Hepatocyte (in vitro differentiated cells): ENCODE data around the gene MBNL1. TPM values are rescaled to one million over a fixed set of nuclear protein-coding genes. Genes with fewer than 3 reads are reported as not detected.
"Not testable (repeated sequence)": the region's sequence is repeated elsewhere in the genome, so short reads cannot be mapped to it uniquely, and the experiment has no call there.

Experiments
- DNase-seq: peaks from one replicate; pipeline ENCODE4 v3.0.0-alpha.2; 2016; ENCODE audit warnings: low spot score
- H2AFZ ChIP-seq: fragments of 200-600 bp; sonication (generic); 2 replicates; pipeline ENCODE4 v1.6.0; 2016; ENCODE audit warnings: antibody characterized with exemption, mild to moderate bottlenecking
- H3K27ac ChIP-seq: fragments of 200-600 bp; sonication (generic); 2 replicates; pipeline ENCODE4 v1.5.1; 2016; ENCODE audit warnings: mild to moderate bottlenecking
- H3K27me3 ChIP-seq: fragments of 200-600 bp; sonication (generic); 2 replicates; pipeline ENCODE4 v1.6.1; 2016
- H3K36me3 ChIP-seq: fragments of 200-600 bp; sonication (generic); replicated peaks from 2 replicates; pipeline ENCODE4 v1.5.1; 2016; ENCODE audit warnings: low read depth; ENCODE audit not compliant: insufficient read depth
- H3K4me1 ChIP-seq: fragments of 200-600 bp; sonication (generic); 2 replicates; pipeline ENCODE4 v1.5.1; 2016; ENCODE audit warnings: mild to moderate bottlenecking, moderate library complexity; ENCODE audit not compliant: insufficient read depth
- H3K4me2 ChIP-seq: fragments of 200-600 bp; sonication (generic); 2 replicates; pipeline ENCODE4 v1.6.0; 2016
- H3K4me3 ChIP-seq: fragments of 200-600 bp; sonication (generic); 2 replicates; pipeline ENCODE4 v1.5.1; 2016; ENCODE audit warnings: mild to moderate bottlenecking
- H3K79me2 ChIP-seq: fragments of 200-600 bp; sonication (generic); 2 replicates; pipeline ENCODE4 v1.6.0; 2017; ENCODE audit warnings: mild to moderate bottlenecking
- H3K9me2 ChIP-seq: fragments of 200-600 bp; sonication (generic); replicated peaks from 2 replicates; pipeline ENCODE4 v1.6.0; 2017; ENCODE audit warnings: mild to moderate bottlenecking; ENCODE audit not compliant: insufficient read depth
- H3K9me3 ChIP-seq: fragments of 200-600 bp; sonication (generic); 2 replicates; pipeline ENCODE4 v1.5.1; 2016; ENCODE audit warnings: low read depth, mild to moderate bottlenecking
- H4K20me1 ChIP-seq: fragments of 200-600 bp; sonication (generic); 2 replicates; pipeline ENCODE4 v1.6.0; 2016; ENCODE audit warnings: mild to moderate bottlenecking; ENCODE audit not compliant: insufficient read depth, poor library complexity, severe bottlenecking
- EZH2 ChIP-seq: fragments of 200-600 bp; sonication (generic); IDR thresholded peaks from 2 replicates; pipeline ENCODE4 v1.6.1; 2016; ENCODE audit warnings: antibody characterized with exemption, mild to moderate bottlenecking, borderline replicate concordance
- EZH2phosphoT487 ChIP-seq: fragments of 200-600 bp; sonication (generic); IDR thresholded peaks from one replicate; pipeline ENCODE4 v1.6.1; 2018; ENCODE audit warnings: antibody characterized with exemption, mild to moderate bottlenecking, low read depth, moderate library complexity; ENCODE audit not compliant: unreplicated experiment, severe bottlenecking
- WGBS: methylation state at CpG from one replicate; pipeline ENCODE4 v1.1.6; 2016; ENCODE audit warnings: low lambda C conversion rate; ENCODE audit errors: missing lambda C conversion rate; 5-methylcytosine and 5-hydroxymethylcytosine counted together
- polyA plus RNA-seq: library from polyadenylated mRNA; unstranded; fragments of >200 nt; fragmentation: Nextera tagmentation; extraction: Ambion mirVana; gene quantifications from 2 replicates; pipeline ENCODE4 v1.2.1, GENCODE V29; 2016
- total RNA-seq: library from RNA; depleted of rRNA; stranded (reverse); fragments of >200 nt; gene quantifications from 2 replicates; pipeline ENCODE4 v1.2.3, GENCODE V29; 2014
- TF ChIP-seq, protein P1 (sequence below): fragments of 200-600 bp; sonication (generic); IDR thresholded peaks from 2 replicates; pipeline ENCODE4 v1.5.1; 2016; ENCODE audit warnings: antibody characterized with exemption, mild to moderate bottlenecking; ENCODE audit not compliant: poor library complexity

MBNL1 gene
- total and polyA plus RNA-seq, 2 experiments from 2014 or later, result 20.5 to 104 TPM

DNA sequence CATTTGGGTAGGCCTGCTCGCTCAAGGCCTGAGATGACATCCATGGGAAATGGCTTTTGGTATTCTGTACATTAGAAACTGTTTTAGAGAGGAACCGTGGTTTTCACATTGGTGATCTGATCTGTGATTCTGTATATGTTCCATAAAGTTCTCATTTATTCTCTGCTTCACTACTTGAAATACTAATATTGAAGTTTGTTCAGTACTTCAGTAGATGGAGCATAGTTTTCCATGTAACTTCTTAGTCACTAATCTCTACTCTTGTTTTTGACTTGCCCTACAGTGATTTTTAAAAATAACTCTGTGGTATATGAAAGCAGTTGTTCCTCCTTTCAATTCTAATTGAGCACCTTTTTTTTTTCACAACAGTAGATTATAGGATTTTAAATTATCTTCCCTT is 66.5 kb downstream of the MBNL1 start:
- WGBS, result 94% methylated on average over 2 of the region's 2 CpGs
- H3K9me3 ChIP-seq, result no peaks in the 10 kb centered on the region
- H4K20me1 ChIP-seq, result peaks cover 5% of the 10 kb centered on the region
- H3K79me2 ChIP-seq, result peaks cover 83% of the 10 kb centered on the region
- no peaks in the 10 kb centered on the region for H3K4me1 ChIP-seq
- DNase-seq, result no peak
- H3K4me3 ChIP-seq, result no peak overlapping the region
- H3K36me3 ChIP-seq, result no peaks in the 10 kb centered on the region
- H2AFZ ChIP-seq, result no peak overlapping the region
- no peak for TF ChIP-seq EZH2phosphoT487
- no peak overlapping the region for H3K4me2 ChIP-seq
- no peak overlapping the region for H3K27ac ChIP-seq
- no peaks in the 10 kb centered on the region for H3K9me2 ChIP-seq
- H3K27me3 ChIP-seq, result no peaks in the 10 kb centered on the region

DNA sequence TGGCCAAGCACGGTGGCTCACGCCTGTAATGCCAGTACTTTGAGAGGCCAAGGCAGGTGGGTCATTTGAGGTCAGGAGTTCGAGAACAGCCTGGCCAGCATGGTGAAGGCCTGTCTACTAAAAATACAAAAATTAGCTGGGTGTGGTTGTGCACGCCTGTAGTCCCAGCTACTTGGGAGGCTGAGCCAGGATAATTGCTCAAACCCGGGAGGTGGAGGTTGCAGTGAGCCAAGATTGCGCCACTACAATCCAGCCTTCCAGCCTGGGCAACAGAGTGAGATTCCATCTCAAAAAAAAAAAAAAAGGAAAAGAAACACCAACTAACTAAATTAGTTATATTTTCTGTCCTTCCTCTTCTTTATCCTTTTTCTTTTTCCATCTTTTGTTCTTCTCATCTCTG is 68.6 kb downstream of the MBNL1 start:
- not testable (repeated sequence) for H3K9me3 ChIP-seq, DNase-seq, H3K9me2 ChIP-seq, H3K4me3 ChIP-seq, H4K20me1 ChIP-seq, H3K27me3 ChIP-seq, H3K4me2 ChIP-seq, H3K36me3 ChIP-seq, H3K4me1 ChIP-seq, H3K27ac ChIP-seq, H2AFZ ChIP-seq
- peaks cover 86% of the 10 kb centered on the region for H3K79me2 ChIP-seq
- WGBS, result 96% methylated on average over 6 of the region's 6 CpGs

DNA sequence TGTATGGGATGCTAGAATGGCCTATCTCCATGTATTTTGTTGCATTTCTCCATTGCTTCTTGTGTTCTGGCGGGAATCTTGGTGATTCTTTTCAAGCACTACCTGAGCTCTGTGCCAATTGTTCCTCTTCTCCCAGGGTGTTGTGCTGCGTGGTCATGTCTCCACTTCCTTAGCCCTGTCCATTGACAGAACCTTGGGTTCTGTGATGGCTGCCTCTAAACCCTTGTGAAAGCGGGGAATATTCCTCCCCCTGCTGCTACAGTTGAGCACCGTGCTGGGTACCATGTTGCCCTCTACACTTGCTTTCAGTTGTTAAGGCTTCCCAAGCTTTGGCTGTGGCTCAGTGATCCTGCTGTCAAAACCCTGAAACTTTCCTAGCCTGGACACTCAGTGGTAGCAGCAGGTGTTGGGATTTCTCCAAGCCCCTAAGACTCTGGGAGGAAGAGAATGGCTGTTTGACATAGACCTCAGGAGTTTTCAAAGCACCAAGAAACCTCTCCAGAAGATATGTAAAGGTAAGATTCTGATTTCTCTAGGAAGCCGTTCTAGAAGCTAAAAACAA is 69.5 kb downstream of the MBNL1 start:
- peaks cover 5% of the 10 kb centered on the region for H4K20me1 ChIP-seq
- no peak overlapping the region for H3K4me2 ChIP-seq
- H3K36me3 ChIP-seq, result no peaks in the 10 kb centered on the region
- DNase-seq, result no peak
- no peak for TF ChIP-seq EZH2phosphoT487
- WGBS, result 98% methylated on average over 5 of the region's 5 CpGs
- no peaks in the 10 kb centered on the region for H3K4me1 ChIP-seq
- no peaks in the 10 kb centered on the region for H3K9me2 ChIP-seq
- no peak overlapping the region for H3K4me3 ChIP-seq
- H3K79me2 ChIP-seq, result peaks cover 81% of the 10 kb centered on the region
- H3K27ac ChIP-seq, result no peak overlapping the region
- no peak overlapping the region for H2AFZ ChIP-seq
- H3K27me3 ChIP-seq, result no peaks in the 10 kb centered on the region
- no peaks in the 10 kb centered on the region for H3K9me3 ChIP-seq

DNA sequence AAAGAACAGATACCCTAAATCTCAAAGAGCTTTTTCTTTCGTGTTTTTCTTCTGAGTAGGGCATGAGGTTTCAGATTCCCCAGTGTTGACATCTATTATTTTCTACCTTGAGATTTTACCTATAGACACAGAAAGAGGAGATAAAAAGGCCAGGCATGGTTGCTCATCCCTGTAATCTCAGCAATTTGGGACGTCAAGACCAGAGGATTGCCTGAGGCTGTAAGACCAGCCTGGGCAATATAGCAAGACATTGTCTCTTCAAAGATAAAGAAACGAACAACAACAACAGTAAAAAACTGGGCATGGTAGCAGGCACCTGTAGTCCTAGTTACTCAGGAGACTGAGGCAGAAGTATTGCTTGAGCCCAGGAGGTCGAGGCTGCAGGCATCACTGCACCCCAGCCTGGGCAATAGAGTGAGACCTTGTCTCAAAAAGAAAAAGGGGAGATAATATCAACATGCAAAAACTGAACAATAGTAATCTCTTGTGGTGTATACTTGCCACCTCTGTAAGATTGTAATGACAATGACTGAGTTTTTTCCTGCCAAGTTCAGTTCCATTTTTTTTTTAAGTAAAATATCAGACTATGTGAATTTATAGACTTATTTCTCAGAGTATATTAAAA is 71.3 kb downstream of the MBNL1 start:
- H3K79me2 ChIP-seq, result peaks cover 68% of the 10 kb centered on the region
- no peak for TF ChIP-seq EZH2phosphoT487
- TF ChIP-seq, protein P1, sequence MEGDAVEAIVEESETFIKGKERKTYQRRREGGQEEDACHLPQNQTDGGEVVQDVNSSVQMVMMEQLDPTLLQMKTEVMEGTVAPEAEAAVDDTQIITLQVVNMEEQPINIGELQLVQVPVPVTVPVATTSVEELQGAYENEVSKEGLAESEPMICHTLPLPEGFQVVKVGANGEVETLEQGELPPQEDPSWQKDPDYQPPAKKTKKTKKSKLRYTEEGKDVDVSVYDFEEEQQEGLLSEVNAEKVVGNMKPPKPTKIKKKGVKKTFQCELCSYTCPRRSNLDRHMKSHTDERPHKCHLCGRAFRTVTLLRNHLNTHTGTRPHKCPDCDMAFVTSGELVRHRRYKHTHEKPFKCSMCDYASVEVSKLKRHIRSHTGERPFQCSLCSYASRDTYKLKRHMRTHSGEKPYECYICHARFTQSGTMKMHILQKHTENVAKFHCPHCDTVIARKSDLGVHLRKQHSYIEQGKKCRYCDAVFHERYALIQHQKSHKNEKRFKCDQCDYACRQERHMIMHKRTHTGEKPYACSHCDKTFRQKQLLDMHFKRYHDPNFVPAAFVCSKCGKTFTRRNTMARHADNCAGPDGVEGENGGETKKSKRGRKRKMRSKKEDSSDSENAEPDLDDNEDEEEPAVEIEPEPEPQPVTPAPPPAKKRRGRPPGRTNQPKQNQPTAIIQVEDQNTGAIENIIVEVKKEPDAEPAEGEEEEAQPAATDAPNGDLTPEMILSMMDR, result no peak
- no peak overlapping the region for H3K4me3 ChIP-seq
- H3K27me3 ChIP-seq, result no peaks in the 10 kb centered on the region
- peaks cover 5% of the 10 kb centered on the region for H4K20me1 ChIP-seq
- H3K36me3 ChIP-seq, result no peaks in the 10 kb centered on the region
- no peak overlapping the region for H3K4me2 ChIP-seq
- no peaks in the 10 kb centered on the region for H3K9me3 ChIP-seq
- no peak overlapping the region for H3K27ac ChIP-seq
- DNase-seq, result no peak
- H2AFZ ChIP-seq, result no peak overlapping the region
- 66% methylated on average over 4 of the region's 4 CpGs for WGBS
- H3K4me1 ChIP-seq, result no peaks in the 10 kb centered on the region
- H3K9me2 ChIP-seq, result no peaks in the 10 kb centered on the region

DNA sequence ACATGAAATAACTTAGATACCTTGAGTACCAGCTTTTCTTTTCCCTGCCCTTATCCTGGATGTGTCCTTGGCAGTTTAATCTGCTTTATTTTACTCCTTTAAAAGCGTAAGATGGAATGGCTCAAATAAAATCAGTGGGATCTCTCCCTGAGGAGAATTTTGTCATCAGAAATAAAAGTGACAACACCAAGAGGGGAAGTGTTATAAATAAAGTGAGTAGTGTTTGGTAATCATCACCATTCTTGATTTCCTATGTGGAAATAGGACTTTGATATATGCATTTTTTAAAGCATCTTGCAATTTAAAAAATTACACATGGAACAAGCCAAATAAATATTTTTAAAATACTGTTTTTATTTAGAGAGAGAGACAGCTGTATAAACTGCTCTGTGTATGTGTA is 76.5 kb downstream of the MBNL1 start:
- DNase-seq, result no peak

More for the DNA sequence above, 76.5 kb downstream of the MBNL1 start:
- Histone ChIP-seq H3K4me1 (no peaks in the 10 kb centered on the region), H4K20me1 (peaks cover 3% of the 10 kb centered on the region), H3K36me3 (no peaks in the 10 kb centered on the region), H3K4me2 (no peak overlapping the region), H3K27me3 (no peaks in the 10 kb centered on the region), H2AFZ (no peak overlapping the region), H3K9me3 (no peaks in the 10 kb centered on the region), H3K4me3 (no peak overlapping the region), H3K27ac (no peak overlapping the region), H3K79me2 (peaks cover 69% of the 10 kb centered on the region), H3K9me2 (no peaks in the 10 kb centered on the region)
- TF ChIP-seq, protein P1, result no peak
- no peak for TF ChIP-seq EZH2
- no peak for TF ChIP-seq EZH2phosphoT487
- 66% methylated on average over 1 of the region's 1 CpG for WGBS
